ENCODE results near the gene RPL19.

- TF ChIP-seq CTCF (IDR thresholded peaks at IDR 0.05) (no peak), POLR2A (IDR thresholded peaks at IDR 0.05) (no peak)
Observed at GRCh38 chr17:39222866-39223834, 23.1 kb downstream of the RPL19 start.
